ENCODE results near the gene CACNG6.

Gene CACNG6

GRCh38 chr19:54011507-54012211 lies 20.2 kb downstream of the CACNG6 start:
- ChIA-PET CTCF (interaction anchor here (1.5 kb wide), 1 partner anchor 13 kb away, joined by 5 read pairs; no protein-coding TSS in a partner anchor), POLR2A (no interaction called here)
- DNase-seq (ENCODE audit: extremely low spot score): no peak
- no peak for TF ChIP-seq CTCF (IDR thresholded peaks at IDR 0.05; ENCODE audit: control extremely low read depth, extremely low read depth, low read depth, missing control alignments)

GRCh38 chr19:54013866-54014265 lies 22.4 kb downstream of the CACNG6 start:
- POLR2A ChIA-PET: no interaction called here
- no peak for TF ChIP-seq CTCF (IDR thresholded peaks at IDR 0.05; ENCODE audit: control extremely low read depth, extremely low read depth, low read depth, missing control alignments)
- DNase-seq (ENCODE audit: extremely low spot score): no peak
- CTCF ChIA-PET: interaction anchor here (0.7 to 2.4 kb wide), 3 partner anchors 8 to 16 kb away, joined by 3 to 6 read pairs (median 3); no protein-coding TSS in a partner anchor

- ChIA-PET CTCF (interaction anchor here (1.9 to 2.4 kb wide), 2 partner anchors 9 to 10 kb away, joined by 6 to 11 read pairs; no protein-coding TSS in a partner anchor), POLR2A (no interaction called here)
- DNase-seq (ENCODE audit: extremely low spot score): no peak
- TF ChIP-seq CTCF (IDR thresholded peaks at IDR 0.05; ENCODE audit: control extremely low read depth, extremely low read depth, low read depth, missing control alignments): no peak
These were observed 23.6 kb downstream of the CACNG6 start for GRCh38 chr19:54014920-54015560.

GRCh38 chr19:54017261-54017660 lies 25.8 kb downstream of the CACNG6 start:
- CTCF ChIA-PET: interaction anchor here (1.7 to 2.7 kb wide), 3 partner anchors 7 to 174 kb away, joined by 3 to 11 read pairs (median 8); no protein-coding TSS in a partner anchor
- POLR2A ChIA-PET: no interaction called here
- DNase-seq (ENCODE audit: extremely low spot score): no peak
- TF ChIP-seq CTCF (IDR thresholded peaks at IDR 0.05; ENCODE audit: control extremely low read depth, extremely low read depth, low read depth, missing control alignments): no peak

GRCh38 chr19:54021363-54021762 lies 29.9 kb downstream of the CACNG6 start:
- CTCF ChIA-PET: no interaction called here
- POLR2A ChIA-PET: no interaction called here
- no peak for DNase-seq (ENCODE audit: extremely low spot score)
- TF ChIP-seq CTCF (IDR thresholded peaks at IDR 0.05; ENCODE audit: control extremely low read depth, extremely low read depth, low read depth, missing control alignments): no peak

- TF ChIP-seq CTCF (IDR thresholded peaks at IDR 0.05; ENCODE audit: control extremely low read depth, extremely low read depth, low read depth, missing control alignments): no peak
- CTCF ChIA-PET: no interaction called here
- POLR2A ChIA-PET: no interaction called here
These were observed 30.5 kb downstream of the CACNG6 start for GRCh38 chr19:54021932-54022331.

More at GRCh38 chr19:54021932-54022331, 30.5 kb downstream of the CACNG6 start:
- DNase-seq (ENCODE audit: extremely low spot score): no peak

All from GM10248 (cell line).